HEK293T (cell line): Measurements from ENCODE around the gene NAA38.
A peak's percentile ranks its signal among the peaks of the same experiment; 100 is the strongest.

ENCODE experiments used
- CTCF ChIA-PET: fragments of 350-600 bp; formaldehyde crosslinking; extraction: SDS; loops from one replicate; lab custom pipeline; 2021; ENCODE audit warnings: antibody characterized with exemption, inconsistent platforms; lab: Yijun Ruan, JAX
- POLR2A ChIA-PET: fragments of 350-600 bp; formaldehyde crosslinking; extraction: SDS; loops from one replicate; lab custom pipeline; 2020; ENCODE audit warnings: antibody characterized with exemption, inconsistent platforms; lab: Yijun Ruan, JAX
- DNase-seq: peaks from one replicate; pipeline ENCODE4 v3.0.0; 2012; ENCODE audit warnings: mixed read lengths; ENCODE audit errors: extremely low spot score
- ARNT ChIP-seq: fragments of 450-650 bp; IDR thresholded peaks from 2 replicates; pipeline ENCODE4 v1.6.1; 2017; ENCODE audit warnings: mild to moderate bottlenecking
- BHLHE40 ChIP-seq: fragments of 450-650 bp; IDR thresholded peaks from 2 replicates; pipeline ENCODE4 v1.6.1; 2016; ENCODE audit warnings: mild to moderate bottlenecking, moderate library complexity, borderline replicate concordance
- CTBP1 ChIP-seq: fragments of 450-650 bp; IDR thresholded peaks from 2 replicates; pipeline ENCODE4 v1.6.1; 2016; ENCODE audit warnings: borderline replicate concordance
- ELF4 ChIP-seq: fragments of 450-650 bp; IDR thresholded peaks from 2 replicates; pipeline ENCODE4 v1.6.1; 2017; ENCODE audit warnings: antibody characterized with exemption
- FOXA1 ChIP-seq: fragments of 450-650 bp; IDR thresholded peaks from 2 replicates; pipeline ENCODE4 v1.6.1; 2016; ENCODE audit warnings: mild to moderate bottlenecking
- FOXK2 ChIP-seq: fragments of 450-650 bp; IDR thresholded peaks from 2 replicates; pipeline ENCODE4 v1.6.1; 2016; ENCODE audit warnings: mild to moderate bottlenecking
- FOXM1 ChIP-seq: fragments of 450-650 bp; IDR thresholded peaks from 2 replicates; pipeline ENCODE4 v1.6.1; 2017; ENCODE audit warnings: mild to moderate bottlenecking, borderline replicate concordance
- HDGF ChIP-seq: fragments of 450-650 bp; IDR thresholded peaks from 2 replicates; pipeline ENCODE4 v1.6.1; 2017; ENCODE audit warnings: antibody characterized with exemption, borderline replicate concordance
- L3MBTL2 ChIP-seq: fragments of 450-650 bp; conservative IDR thresholded peaks from 2 replicates; pipeline ENCODE4 v1.6.1; 2016; ENCODE audit warnings: mild to moderate bottlenecking
- LEF1 ChIP-seq: fragments of 450-650 bp; IDR thresholded peaks from 2 replicates; pipeline ENCODE4 v1.6.1; 2017; ENCODE audit warnings: mild to moderate bottlenecking, borderline replicate concordance
- NFRKB ChIP-seq: fragments of 450-650 bp; IDR thresholded peaks from 2 replicates; pipeline ENCODE4 v1.6.1; 2016; ENCODE audit warnings: mild to moderate bottlenecking, moderate library complexity
- PKNOX1 ChIP-seq: fragments of 450-650 bp; IDR thresholded peaks from 2 replicates; pipeline ENCODE4 v1.6.1; 2016
- SP1 ChIP-seq: fragments of 450-650 bp; IDR thresholded peaks from 2 replicates; pipeline ENCODE4 v1.6.1; 2017
- SUZ12 ChIP-seq: fragments of 450-650 bp; IDR thresholded peaks from 2 replicates; pipeline ENCODE4 v1.6.1; 2016; ENCODE audit warnings: mild to moderate bottlenecking
- TARDBP ChIP-seq: fragments of 450-650 bp; IDR thresholded peaks from 2 replicates; pipeline ENCODE4 v1.6.1; 2016
- ZNF384 ChIP-seq: fragments of 450-650 bp; IDR thresholded peaks from 2 replicates; pipeline ENCODE4 v1.6.1; 2016

NAA38 gene

GRCh38 chr17:7894226-7894625 lies 36.9 kb upstream of the NAA38 start:
- POLR2A ChIA-PET, result no interaction called here
- CTCF ChIA-PET, result no interaction called here
- no peak for TF ChIP-seq NFRKB
- TF ChIP-seq FOXK2, result no peak
- no peak for TF ChIP-seq TARDBP
- no peak for TF ChIP-seq CTBP1
- no peak for TF ChIP-seq PKNOX1
- no peak for TF ChIP-seq ELF4
- no peak for TF ChIP-seq LEF1
- no peak for TF ChIP-seq BHLHE40
- TF ChIP-seq SUZ12, result no peak
- TF ChIP-seq SP1, result no peak
- no peak for TF ChIP-seq FOXM1
- no peak for TF ChIP-seq ZNF384
- no peak for TF ChIP-seq ARNT

GRCh38 chr17:7893187-7893880 lies 36.0 kb upstream of the NAA38 start:
- no peak for TF ChIP-seq BHLHE40
- TF ChIP-seq HDGF, result no peak
- TF ChIP-seq TARDBP, result no peak
- no peak for TF ChIP-seq FOXA1
- TF ChIP-seq LEF1, result no peak
- no peak for TF ChIP-seq SUZ12
- ChIA-PET POLR2A (no interaction called here), CTCF (no interaction called here)
- no peak for DNase-seq

More at GRCh38 chr17:7894226-7894625, 36.9 kb upstream of the NAA38 start:
- DNase-seq, result no peak

GRCh38 chr17:7889166-7889955 lies 32.0 kb upstream of the NAA38 start:
- ChIA-PET POLR2A (no interaction called here), CTCF (no interaction called here)
- peak; percentile 26 for DNase-seq
- TF ChIP-seq LEF1, result no peak

GRCh38 chr17:7888184-7888920 lies 31.0 kb upstream of the NAA38 start, which contains the start of gene CHD3:
CHD3 (plus strand) TSS chr17:7888789; CDS start chr17:7889001, 212 bp downstream.
- POLR2A ChIA-PET, result interaction anchor here (0.8 kb wide), 1 partner anchor 31 kb away, joined by 3 read pairs; the partner anchor contains the start of gene NAA38
- no peak for TF ChIP-seq ZNF384
- TF ChIP-seq ELF4, result no peak
- no peak for TF ChIP-seq FOXA1
- TF ChIP-seq HDGF, result no peak
- no peak for TF ChIP-seq SP1
- no peak for TF ChIP-seq CTBP1
- no peak for TF ChIP-seq ARNT
- no peak for TF ChIP-seq BHLHE40
- no peak for TF ChIP-seq PKNOX1
- no peak for TF ChIP-seq FOXK2
- TF ChIP-seq NFRKB, result no peak
- TF ChIP-seq TARDBP, result no peak
- no peak for TF ChIP-seq L3MBTL2
- TF ChIP-seq FOXM1, result no peak
- TF ChIP-seq LEF1, result no peak
- no peak for TF ChIP-seq SUZ12
- no peak for DNase-seq
- CTCF ChIA-PET, result no interaction called here

GRCh38 chr17:7887482-7888183 lies 30.3 kb upstream of the NAA38 start:
- ChIA-PET CTCF (no interaction called here), POLR2A (no interaction called here)
- DNase-seq, result peak; percentile 93
- 0 out of 2 replicates have a peak, but pooled peaks have one; percentile 12 for TF ChIP-seq L3MBTL2
- TF ChIP-seq HDGF, result 0 out of 2 replicates have a peak, but pooled peaks have one; percentile 64
- TF ChIP-seq PKNOX1, result peak; percentile 72
- no peak for TF ChIP-seq SUZ12

- CTCF ChIA-PET, result no interaction called here
- POLR2A ChIA-PET, result no interaction called here
These were observed 29.7 kb upstream of the NAA38 start for GRCh38 chr17:7887038-7887481.

More at GRCh38 chr17:7887038-7887481, 29.7 kb upstream of the NAA38 start:
- TF ChIP-seq FOXA1, result no peak
- no peak for TF ChIP-seq SP1
- no peak for TF ChIP-seq ELF4
- no peak for TF ChIP-seq TARDBP
- no peak for TF ChIP-seq NFRKB
- TF ChIP-seq HDGF, result no peak
- no peak for DNase-seq
